ENCODE data around the gene LRRC37A2. TPM values are rescaled to one million over a fixed set of nuclear protein-coding genes. Genes with fewer than 3 reads are reported as not detected.

The LRRC37A2 gene
- total RNA-seq, 4 donors from 2014 or later, result 8.6 to 24.6 (median 18.0) TPM

Small RNAs within 50 kb of the gene (small RNA-seq; reads per million reads assigned to genes)
- not detected for gene RN7SL199P

Other genes with a start within 250 kb of the LRRC37A2 start
- gene LRRC37A, start 217.3 kb upstream of the LRRC37A2 start, total RNA-seq, result 1 to 10 TPM; 1.8 to 4.3 (median 3.2) TPM
- 10 to 100 TPM in 3 of 4 donors, 1 to 10 TPM in 1; 2.1 to 27.8 (median 11.8) TPM for gene ARL17B, start 150.7 kb upstream of the LRRC37A2 start, total RNA-seq
- 10 to 100 TPM; 10.9 to 17.7 (median 13.7) TPM for gene ARL17A, start 67.2 kb downstream of the LRRC37A2 start, total RNA-seq
- 10 to 100 TPM; 14.9 to 31.8 (median 18.7) TPM for gene NSF, start 78.2 kb downstream of the LRRC37A2 start, total RNA-seq

Data from tibial nerve (tissue), 4 donors.